ENCODE measurements around the gene INF2.

The INF2 gene

DNA sequence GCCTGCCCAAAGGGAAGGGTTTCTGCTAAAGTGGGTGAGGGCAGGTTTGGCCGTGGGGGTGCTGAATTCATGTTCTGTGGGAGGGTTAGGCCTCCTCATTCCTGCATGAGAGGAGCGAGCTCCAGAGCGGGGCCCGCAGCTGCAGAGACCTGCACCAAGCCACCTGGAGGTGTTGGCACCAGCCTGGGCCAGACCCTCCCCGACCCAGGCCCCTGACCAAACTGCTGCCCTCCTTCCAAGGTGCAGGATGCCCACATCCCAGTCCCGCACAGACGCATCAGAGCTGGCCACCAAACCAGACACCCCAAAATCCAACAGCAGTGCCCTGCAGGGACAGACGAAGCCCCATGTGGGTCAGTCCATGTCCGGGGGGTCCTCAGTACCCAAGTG lies 45.2 kb downstream of the INF2 start:
- H3K9me2 ChIP-seq (ENCODE audit: low read depth, low read length): no peaks in the 10 kb centered on the region
- no peaks in the 10 kb centered on the region for H3F3A ChIP-seq (ENCODE audit: insufficient read depth, low read length)
- no peaks in the 10 kb centered on the region for H4K20me1 ChIP-seq (ENCODE audit: insufficient read depth, low read length)
- H3K36me3 ChIP-seq (ENCODE audit: insufficient read depth, low read length): no peaks in the 10 kb centered on the region
- TF ChIP-seq, protein P1, sequence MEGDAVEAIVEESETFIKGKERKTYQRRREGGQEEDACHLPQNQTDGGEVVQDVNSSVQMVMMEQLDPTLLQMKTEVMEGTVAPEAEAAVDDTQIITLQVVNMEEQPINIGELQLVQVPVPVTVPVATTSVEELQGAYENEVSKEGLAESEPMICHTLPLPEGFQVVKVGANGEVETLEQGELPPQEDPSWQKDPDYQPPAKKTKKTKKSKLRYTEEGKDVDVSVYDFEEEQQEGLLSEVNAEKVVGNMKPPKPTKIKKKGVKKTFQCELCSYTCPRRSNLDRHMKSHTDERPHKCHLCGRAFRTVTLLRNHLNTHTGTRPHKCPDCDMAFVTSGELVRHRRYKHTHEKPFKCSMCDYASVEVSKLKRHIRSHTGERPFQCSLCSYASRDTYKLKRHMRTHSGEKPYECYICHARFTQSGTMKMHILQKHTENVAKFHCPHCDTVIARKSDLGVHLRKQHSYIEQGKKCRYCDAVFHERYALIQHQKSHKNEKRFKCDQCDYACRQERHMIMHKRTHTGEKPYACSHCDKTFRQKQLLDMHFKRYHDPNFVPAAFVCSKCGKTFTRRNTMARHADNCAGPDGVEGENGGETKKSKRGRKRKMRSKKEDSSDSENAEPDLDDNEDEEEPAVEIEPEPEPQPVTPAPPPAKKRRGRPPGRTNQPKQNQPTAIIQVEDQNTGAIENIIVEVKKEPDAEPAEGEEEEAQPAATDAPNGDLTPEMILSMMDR (IDR thresholded peaks at IDR 0.05; ENCODE audit: low read length): no peak
- TF ChIP-seq EZH2 (IDR thresholded peaks at IDR 0.05; ENCODE audit: borderline replicate concordance, low read length): no peak
- H3K9ac ChIP-seq (ENCODE audit: low read length): no peak overlapping the region
- no peaks in the 10 kb centered on the region for H3K9me3 ChIP-seq (ENCODE audit: low read length)
- no peaks in the 10 kb centered on the region for H3K4me1 ChIP-seq (ENCODE audit: insufficient read depth, low read length, severe bottlenecking)
- H3K27ac ChIP-seq (ENCODE audit: low read depth, low read length, poor library complexity, severe bottlenecking): no peak overlapping the region
- no peaks in the 10 kb centered on the region for H3K79me2 ChIP-seq (ENCODE audit: insufficient read depth, low read length)
- H3K4me2 ChIP-seq (ENCODE audit: low read length): no peak overlapping the region
- no peak overlapping the region for H2AFZ ChIP-seq (ENCODE audit: low read length)
- no peak overlapping the region for H3K4me3 ChIP-seq (ENCODE audit: low read depth, low read length, poor library complexity, severe bottlenecking)
- peaks cover 23% of the 10 kb centered on the region; the same call in 1 of the 2 replicates for H3K27me3 ChIP-seq (ENCODE audit: insufficient read depth, low read length)

DNA sequence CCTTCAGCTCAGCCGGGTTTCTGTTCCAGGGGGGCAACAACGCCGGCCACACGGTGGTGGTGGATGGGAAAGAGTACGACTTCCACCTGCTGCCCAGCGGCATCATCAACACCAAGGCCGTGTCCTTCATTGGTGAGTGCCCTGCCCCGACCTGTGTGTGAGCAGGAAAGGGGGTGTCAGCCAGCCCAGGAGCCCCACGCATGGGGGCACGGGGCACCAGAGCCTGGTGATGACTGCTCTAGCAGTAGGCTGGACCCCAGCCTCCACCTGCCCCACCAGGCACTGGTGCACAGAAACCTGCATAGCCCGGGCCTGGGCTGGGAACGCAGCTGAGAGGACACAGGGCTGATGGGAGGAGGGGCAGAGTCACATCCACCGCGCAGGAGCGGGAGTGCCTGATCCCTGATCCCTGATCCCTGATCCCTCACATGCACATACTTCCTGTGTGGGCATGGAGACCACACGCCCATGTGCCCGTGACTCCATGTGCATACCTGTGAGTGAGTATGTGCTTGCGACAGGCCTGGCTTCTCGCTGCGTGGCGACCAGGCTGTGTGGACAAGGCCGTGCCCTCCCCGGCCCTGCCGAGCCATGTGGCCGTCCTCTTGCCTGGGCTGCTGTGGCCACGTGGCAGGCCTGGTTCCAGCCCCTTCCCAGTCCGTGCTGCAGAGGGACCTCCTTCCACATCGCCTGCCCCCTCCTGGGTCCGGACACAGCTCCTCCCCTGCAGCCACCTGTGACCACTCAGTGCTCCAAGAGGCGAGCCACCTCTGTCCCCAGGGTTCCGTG lies 45.8 kb downstream of the INF2 start:
- Histone ChIP-seq H3F3A (ENCODE audit: insufficient read depth, low read length) (no peaks in the 10 kb centered on the region), H3K27ac (ENCODE audit: low read depth, low read length, poor library complexity, severe bottlenecking) (no peak overlapping the region), H3K9me2 (ENCODE audit: low read depth, low read length) (no peaks in the 10 kb centered on the region), H4K20me1 (ENCODE audit: insufficient read depth, low read length) (no peaks in the 10 kb centered on the region), H3K9me3 (ENCODE audit: low read length) (no peaks in the 10 kb centered on the region), H2AFZ (ENCODE audit: low read length) (no peak overlapping the region), H3K27me3 (ENCODE audit: insufficient read depth, low read length) (peaks cover 23% of the 10 kb centered on the region; the same call in 1 of the 2 replicates), H3K36me3 (ENCODE audit: insufficient read depth, low read length) (no peaks in the 10 kb centered on the region), H3K9ac (ENCODE audit: low read length) (no peak overlapping the region), H3K79me2 (ENCODE audit: insufficient read depth, low read length) (no peaks in the 10 kb centered on the region), H3K4me3 (ENCODE audit: low read depth, low read length, poor library complexity, severe bottlenecking) (no peak overlapping the region), H3K4me2 (ENCODE audit: low read length) (no peak overlapping the region), H3K4me1 (ENCODE audit: insufficient read depth, low read length, severe bottlenecking) (no peaks in the 10 kb centered on the region)
- TF ChIP-seq, protein P1 (IDR thresholded peaks at IDR 0.05; ENCODE audit: low read length): no peak
- no peak for TF ChIP-seq EZH2 (IDR thresholded peaks at IDR 0.05; ENCODE audit: borderline replicate concordance, low read length)

DNA sequence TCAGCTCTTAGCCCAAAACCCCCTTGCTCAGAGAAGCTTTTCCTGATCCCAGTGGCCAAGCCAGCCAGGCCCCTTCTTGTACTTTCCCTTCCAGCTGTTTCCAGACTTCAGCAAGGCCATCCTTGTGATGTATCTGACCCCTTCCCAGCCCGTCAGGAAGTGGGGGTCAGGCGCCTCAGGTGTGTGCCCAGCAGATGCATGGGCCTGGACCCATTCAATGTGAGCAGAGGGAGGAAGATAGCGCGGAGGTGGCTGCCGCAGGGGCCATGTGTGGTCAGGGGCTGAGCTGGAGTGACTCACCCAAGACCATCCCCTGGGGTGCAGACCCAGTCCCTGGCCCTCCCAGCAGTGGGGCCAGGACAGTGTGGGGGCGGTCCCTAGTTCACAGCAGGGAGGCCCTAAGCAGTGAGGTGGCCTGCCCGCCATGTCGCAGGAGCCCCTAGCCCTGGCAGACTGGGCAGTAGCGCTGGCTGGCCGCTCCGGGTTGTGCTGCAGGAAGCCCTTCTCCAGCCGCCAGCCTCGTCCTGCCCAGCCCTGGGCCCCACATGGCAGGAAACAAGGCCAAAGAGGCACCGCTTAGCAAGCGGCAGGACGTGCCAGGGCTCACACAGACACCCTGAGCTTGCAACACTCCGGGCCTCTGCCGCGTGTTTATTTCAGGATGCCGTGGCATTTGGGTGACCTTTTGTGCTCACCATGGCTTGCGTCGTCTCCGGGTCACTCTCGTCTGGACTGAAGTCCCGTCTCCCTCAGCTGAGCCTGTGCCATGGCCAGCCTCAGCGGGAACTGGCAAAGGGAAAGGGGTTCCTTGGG lies 46.6 kb downstream of the INF2 start:
- H2AFZ ChIP-seq (ENCODE audit: low read length): no peak overlapping the region
- H3F3A ChIP-seq (ENCODE audit: insufficient read depth, low read length): no peaks in the 10 kb centered on the region
- no peak overlapping the region for H3K9ac ChIP-seq (ENCODE audit: low read length)
- H3K4me1 ChIP-seq (ENCODE audit: insufficient read depth, low read length, severe bottlenecking): no peaks in the 10 kb centered on the region
- H3K27me3 ChIP-seq (ENCODE audit: insufficient read depth, low read length): peaks cover 28% of the 10 kb centered on the region; the same call in 1 of the 2 replicates
- no peaks in the 10 kb centered on the region for H4K20me1 ChIP-seq (ENCODE audit: insufficient read depth, low read length)
- H3K4me2 ChIP-seq (ENCODE audit: low read length): no peak overlapping the region
- H3K4me3 ChIP-seq (ENCODE audit: low read depth, low read length, poor library complexity, severe bottlenecking): no peak overlapping the region
- no peak overlapping the region for H3K27ac ChIP-seq (ENCODE audit: low read depth, low read length, poor library complexity, severe bottlenecking)
- H3K79me2 ChIP-seq (ENCODE audit: insufficient read depth, low read length): no peaks in the 10 kb centered on the region
- H3K36me3 ChIP-seq (ENCODE audit: insufficient read depth, low read length): no peaks in the 10 kb centered on the region
- TF ChIP-seq, protein P1 (IDR thresholded peaks at IDR 0.05; ENCODE audit: low read length): no peak
- no peak for TF ChIP-seq EZH2 (IDR thresholded peaks at IDR 0.05; ENCODE audit: borderline replicate concordance, low read length)
- H3K9me3 ChIP-seq (ENCODE audit: low read length): no peaks in the 10 kb centered on the region
- H3K9me2 ChIP-seq (ENCODE audit: low read depth, low read length): no peaks in the 10 kb centered on the region
